Measurements from ENCODE around the gene MBNL1. TPM values are rescaled to one million over a fixed set of nuclear protein-coding genes. Genes with fewer than 3 reads are reported as not detected.
"Not testable (repeated sequence)": the region's sequence is repeated elsewhere in the genome, so short reads cannot be mapped to it uniquely, and the experiment has no call there.

MBNL1 gene
- total RNA-seq, 6 experiments from 2014 or later: 200 to 291 (median 244) TPM

- H3K27me3 Mint-ChIP-seq (ENCODE audit: insufficient read depth): peaks cover 3% of the 10 kb centered on the region
- peak overlapping the region; percentile 62 for H3K27ac Mint-ChIP-seq
- DNase-seq: no peak
Measured at GRCh38 chr3:152436707-152437590, 168.2 kb downstream of the MBNL1 start.

DNA sequence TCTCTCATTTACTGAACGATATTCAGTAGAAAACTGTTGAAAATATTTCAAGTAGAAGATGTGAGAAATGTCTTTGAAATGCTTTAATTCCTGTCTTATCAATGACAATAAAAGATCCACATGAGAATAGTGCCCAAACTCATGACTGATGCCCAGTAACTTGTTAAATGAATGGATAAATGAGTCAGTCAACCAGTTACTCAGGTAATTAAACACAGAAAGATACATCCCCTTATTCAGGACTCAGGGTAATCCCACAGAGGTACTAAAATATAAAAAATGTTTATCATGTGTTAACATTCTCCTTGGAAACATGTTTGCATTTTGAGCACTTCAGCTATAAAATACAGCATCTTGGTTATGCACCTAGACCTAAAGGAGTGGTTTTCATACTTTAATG, 169.5 kb downstream of the MBNL1 start:
- peaks cover 23% of the 10 kb centered on the region for H3K9me3 Mint-ChIP-seq
- H3K4me1 Mint-ChIP-seq (ENCODE audit: low read depth): peaks cover 75% of the 10 kb centered on the region
- no peak overlapping the region for H3K4me3 Mint-ChIP-seq
- H3K36me3 Mint-ChIP-seq (ENCODE audit: low read depth): peaks cover 45% of the 10 kb centered on the region
- no peak for DNase-seq
- H3K27ac Mint-ChIP-seq: peak overlapping the region; percentile 55
- peaks cover 3% of the 10 kb centered on the region for H3K27me3 Mint-ChIP-seq (ENCODE audit: insufficient read depth)
- no peak for TF ChIP-seq CTCF (IDR thresholded peaks at IDR 0.05)

More at GRCh38 chr3:152436707-152437590, 168.2 kb downstream of the MBNL1 start:
- H3K9me3 Mint-ChIP-seq: peaks cover 23% of the 10 kb centered on the region
- H3K4me3 Mint-ChIP-seq: peak overlapping the region; percentile 28
- H3K4me1 Mint-ChIP-seq (ENCODE audit: low read depth): peaks cover 70% of the 10 kb centered on the region
- no peak for TF ChIP-seq CTCF (IDR thresholded peaks at IDR 0.05)
- peaks cover 55% of the 10 kb centered on the region for H3K36me3 Mint-ChIP-seq (ENCODE audit: low read depth)

GRCh38 chr3:152438706-152439105, 170.0 kb downstream of the MBNL1 start:
- peaks cover 23% of the 10 kb centered on the region for H3K9me3 Mint-ChIP-seq
- no peak for DNase-seq
- TF ChIP-seq CTCF (IDR thresholded peaks at IDR 0.05): no peak
- peaks cover 80% of the 10 kb centered on the region for H3K4me1 Mint-ChIP-seq (ENCODE audit: low read depth)
- peaks cover 45% of the 10 kb centered on the region for H3K36me3 Mint-ChIP-seq (ENCODE audit: low read depth)
- peaks cover 3% of the 10 kb centered on the region; the same call in 1 of the 2 replicates for H3K27me3 Mint-ChIP-seq (ENCODE audit: insufficient read depth)
- H3K4me3 Mint-ChIP-seq: no peak overlapping the region; the same call in 1 of the 2 replicates
- H3K27ac Mint-ChIP-seq: peak overlapping the region; percentile 29; the same call in 1 of the 2 replicates

- Mint-ChIP-seq H3K4me1 (ENCODE audit: low read depth) (peaks cover 83% of the 10 kb centered on the region), H3K36me3 (ENCODE audit: low read depth) (peaks cover 29% of the 10 kb centered on the region)
- H3K9me3 Mint-ChIP-seq; DNase-seq; H3K27me3 Mint-ChIP-seq (ENCODE audit: insufficient read depth); H3K27ac Mint-ChIP-seq; H3K4me3 Mint-ChIP-seq: not testable (repeated sequence)
Measured at GRCh38 chr3:152440243-152440642, 171.5 kb downstream of the MBNL1 start.

DNA sequence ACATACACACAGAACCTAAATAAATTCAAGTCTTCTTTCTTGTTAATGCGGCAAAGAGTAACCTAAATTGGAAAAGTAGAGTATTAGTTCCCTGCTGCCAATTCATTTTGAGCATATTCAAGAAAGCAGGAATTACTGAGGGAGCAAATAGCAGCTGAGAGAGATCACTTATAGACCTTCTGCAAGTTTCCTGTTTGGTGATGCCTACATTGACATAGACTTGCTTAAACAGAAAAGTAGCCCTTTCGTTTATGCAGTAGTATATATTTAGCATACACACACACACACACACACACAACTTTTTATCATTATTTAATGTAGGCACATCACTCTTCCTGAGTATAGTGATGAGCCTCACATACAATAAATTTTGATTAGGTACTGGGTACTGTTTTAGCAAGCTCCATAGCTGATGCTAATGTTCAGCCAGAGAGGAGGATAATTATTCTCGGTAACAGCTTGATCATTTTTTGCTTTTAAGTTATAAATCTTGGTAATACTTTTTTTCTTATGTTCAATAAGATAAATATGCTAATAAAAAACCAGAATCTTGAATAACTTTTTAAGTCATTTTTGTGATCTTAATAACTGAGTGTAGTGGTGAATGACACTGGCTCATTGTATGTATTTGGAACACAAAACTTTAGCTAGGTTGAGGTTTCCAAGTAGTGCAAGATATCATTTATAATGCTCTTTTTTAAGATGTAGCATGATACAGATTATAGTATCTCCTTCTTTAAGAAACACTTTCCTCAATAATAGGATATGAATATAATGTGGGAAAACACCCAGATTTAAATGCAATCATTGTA, 174.7 kb downstream of the MBNL1 start:
- DNase-seq: no peak
- no peaks in the 10 kb centered on the region for H3K27me3 Mint-ChIP-seq (ENCODE audit: insufficient read depth)
- peak overlapping the region; percentile 55 for H3K27ac Mint-ChIP-seq
- H3K4me1 Mint-ChIP-seq (ENCODE audit: low read depth): peaks cover 74% of the 10 kb centered on the region
- peak overlapping the region; percentile 32 for H3K4me3 Mint-ChIP-seq
- no peak for TF ChIP-seq CTCF (IDR thresholded peaks at IDR 0.05)
- no peaks in the 10 kb centered on the region for H3K9me3 Mint-ChIP-seq
- H3K36me3 Mint-ChIP-seq (ENCODE audit: low read depth): peaks cover 34% of the 10 kb centered on the region
